ENCODE measurements around the gene MACROD2. TPM values are rescaled to one million over a fixed set of nuclear protein-coding genes. Genes with fewer than 3 reads are reported as not detected.

MACROD2 gene
- total RNA-seq, 2 donors from 2014 or later: 0.94 to 10.4 TPM

DNA sequence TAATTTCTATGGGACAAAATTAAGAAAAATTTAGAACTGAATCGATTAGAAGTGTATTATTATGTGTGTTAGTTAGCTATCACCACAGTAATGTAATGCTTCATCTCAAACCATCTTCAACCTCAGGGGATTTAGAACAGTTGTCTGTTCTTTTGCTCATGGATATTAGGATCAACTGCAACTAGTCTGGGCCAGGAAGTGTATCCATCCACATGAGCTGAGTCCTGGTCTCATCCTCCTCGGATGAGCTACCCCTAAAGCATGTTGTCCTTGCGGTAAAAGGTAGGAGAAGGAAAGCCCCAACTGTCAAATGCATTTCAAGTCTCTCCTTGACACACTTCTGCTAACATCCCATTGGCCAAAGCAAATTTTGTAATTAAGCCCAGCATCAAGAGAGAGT, 2040.3 kb downstream of the MACROD2 start:
- TF ChIP-seq, protein P1, sequence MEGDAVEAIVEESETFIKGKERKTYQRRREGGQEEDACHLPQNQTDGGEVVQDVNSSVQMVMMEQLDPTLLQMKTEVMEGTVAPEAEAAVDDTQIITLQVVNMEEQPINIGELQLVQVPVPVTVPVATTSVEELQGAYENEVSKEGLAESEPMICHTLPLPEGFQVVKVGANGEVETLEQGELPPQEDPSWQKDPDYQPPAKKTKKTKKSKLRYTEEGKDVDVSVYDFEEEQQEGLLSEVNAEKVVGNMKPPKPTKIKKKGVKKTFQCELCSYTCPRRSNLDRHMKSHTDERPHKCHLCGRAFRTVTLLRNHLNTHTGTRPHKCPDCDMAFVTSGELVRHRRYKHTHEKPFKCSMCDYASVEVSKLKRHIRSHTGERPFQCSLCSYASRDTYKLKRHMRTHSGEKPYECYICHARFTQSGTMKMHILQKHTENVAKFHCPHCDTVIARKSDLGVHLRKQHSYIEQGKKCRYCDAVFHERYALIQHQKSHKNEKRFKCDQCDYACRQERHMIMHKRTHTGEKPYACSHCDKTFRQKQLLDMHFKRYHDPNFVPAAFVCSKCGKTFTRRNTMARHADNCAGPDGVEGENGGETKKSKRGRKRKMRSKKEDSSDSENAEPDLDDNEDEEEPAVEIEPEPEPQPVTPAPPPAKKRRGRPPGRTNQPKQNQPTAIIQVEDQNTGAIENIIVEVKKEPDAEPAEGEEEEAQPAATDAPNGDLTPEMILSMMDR (IDR thresholded peaks at IDR 0.05): no peak
- no peak overlapping the region for H3K27ac ChIP-seq
- no peaks in the 10 kb centered on the region for H3K4me1 ChIP-seq
- no peaks in the 10 kb centered on the region for H3K27me3 ChIP-seq
- no peaks in the 10 kb centered on the region for H3K36me3 ChIP-seq
- no peak for DNase-seq (ENCODE audit: low spot score)
- H3K9me3 ChIP-seq: no peaks in the 10 kb centered on the region
- H3K4me3 ChIP-seq: no peak overlapping the region

DNA sequence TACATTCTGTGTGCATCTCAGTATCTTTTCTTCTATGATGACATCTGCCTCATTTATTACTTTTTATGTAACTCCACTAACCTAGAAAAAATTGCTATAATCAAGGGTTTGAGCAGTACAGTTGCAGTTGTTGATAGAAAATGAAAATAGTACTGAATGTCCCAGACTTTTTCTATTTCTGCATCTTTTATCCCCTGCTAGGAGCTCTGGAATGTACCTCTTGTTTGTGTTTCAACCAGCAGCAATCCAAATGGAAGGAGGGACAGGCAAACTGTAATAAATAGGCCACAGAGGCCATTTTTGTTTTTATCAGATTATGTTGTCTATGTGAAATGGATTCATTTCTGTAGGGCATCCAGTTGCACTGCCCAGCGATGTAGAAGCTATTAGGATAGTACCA, 2041.0 kb downstream of the MACROD2 start:
- DNase-seq (ENCODE audit: low spot score): no peak
- H3K27ac ChIP-seq: no peak overlapping the region
- no peaks in the 10 kb centered on the region for H3K4me1 ChIP-seq
- TF ChIP-seq, protein P1 (IDR thresholded peaks at IDR 0.05): no peak
- no peaks in the 10 kb centered on the region for H3K36me3 ChIP-seq
- H3K27me3 ChIP-seq: no peaks in the 10 kb centered on the region
- H3K4me3 ChIP-seq: no peak overlapping the region
- no peaks in the 10 kb centered on the region for H3K9me3 ChIP-seq

DNA sequence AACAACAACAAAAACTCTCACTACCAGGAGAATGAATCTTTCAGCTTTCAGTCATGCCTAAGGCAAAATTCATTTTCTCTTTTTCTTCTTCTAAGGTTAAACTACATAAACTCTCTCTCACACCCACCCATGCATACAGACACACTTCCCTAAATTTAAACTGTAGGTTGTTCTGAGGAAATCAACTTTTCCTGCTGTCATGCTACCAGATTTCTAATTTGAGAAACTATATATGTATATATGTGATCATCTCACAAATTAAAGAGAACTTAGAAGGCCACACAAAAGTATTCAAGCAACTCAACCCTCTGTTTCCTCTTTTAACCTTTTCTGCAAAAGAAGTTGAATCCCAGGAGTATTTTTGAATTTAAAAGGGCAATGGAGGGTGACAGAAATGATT, 2045.4 kb downstream of the MACROD2 start:
- H3K36me3 ChIP-seq: no peaks in the 10 kb centered on the region
- no peak overlapping the region for H3K4me3 ChIP-seq
- DNase-seq (ENCODE audit: low spot score): no peak
- no peaks in the 10 kb centered on the region for H3K9me3 ChIP-seq
- no peaks in the 10 kb centered on the region for H3K4me1 ChIP-seq
- TF ChIP-seq, protein P1 (IDR thresholded peaks at IDR 0.05): no peak
- no peaks in the 10 kb centered on the region for H3K27me3 ChIP-seq
- no peak overlapping the region for H3K27ac ChIP-seq

DNA sequence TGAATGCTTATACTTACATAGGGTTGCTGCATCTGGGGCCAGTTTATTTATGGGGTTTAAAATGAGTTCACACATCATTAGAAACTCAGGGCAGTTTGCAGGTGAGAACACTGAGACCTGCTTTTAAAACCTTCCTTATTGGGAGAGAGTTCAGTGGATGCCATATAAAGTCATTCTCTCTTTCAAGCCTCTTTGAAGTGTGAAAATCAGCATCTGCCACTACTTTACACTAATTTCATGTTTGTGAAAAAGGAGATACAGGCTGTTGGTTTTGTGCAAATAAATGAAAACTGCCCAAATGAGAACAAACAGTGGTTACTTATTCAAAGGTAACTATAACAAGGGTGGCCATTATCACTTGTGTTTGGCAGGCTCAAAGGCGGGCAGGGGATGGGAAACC, 2047.4 kb downstream of the MACROD2 start:
- no peak for DNase-seq (ENCODE audit: low spot score)
- no peaks in the 10 kb centered on the region for H3K4me1 ChIP-seq
- TF ChIP-seq, protein P1 (IDR thresholded peaks at IDR 0.05): no peak
- H3K27me3 ChIP-seq: no peaks in the 10 kb centered on the region
- H3K27ac ChIP-seq: no peak overlapping the region
- H3K36me3 ChIP-seq: no peaks in the 10 kb centered on the region
- no peak overlapping the region for H3K4me3 ChIP-seq
- no peaks in the 10 kb centered on the region for H3K9me3 ChIP-seq

DNA sequence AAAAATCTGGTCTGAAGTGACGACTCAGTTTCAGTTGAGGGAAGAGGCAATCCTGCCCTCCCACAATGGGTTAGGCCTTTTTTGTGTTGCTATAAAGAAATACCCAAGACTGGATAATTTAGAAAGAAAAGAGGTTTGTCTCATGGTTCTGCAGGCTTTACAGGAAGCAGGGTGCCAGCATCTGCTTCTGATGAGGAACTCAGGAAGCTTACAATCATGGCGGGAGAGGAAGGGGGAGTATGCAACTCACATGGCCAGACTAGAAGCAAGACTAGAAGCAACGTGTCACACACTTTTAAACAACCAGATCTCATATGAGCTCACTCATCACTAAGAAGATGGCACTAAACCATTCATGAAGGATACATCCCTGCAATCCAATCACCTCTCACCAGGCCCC, 2048.6 kb downstream of the MACROD2 start:
- Histone ChIP-seq H3K9me3 (no peaks in the 10 kb centered on the region), H3K27ac (no peak overlapping the region), H3K4me1 (no peaks in the 10 kb centered on the region), H3K27me3 (no peaks in the 10 kb centered on the region), H3K4me3 (no peak overlapping the region), H3K36me3 (no peaks in the 10 kb centered on the region)
- DNase-seq (ENCODE audit: low spot score): no peak
- TF ChIP-seq, protein P1 (IDR thresholded peaks at IDR 0.05): no peak

DNA sequence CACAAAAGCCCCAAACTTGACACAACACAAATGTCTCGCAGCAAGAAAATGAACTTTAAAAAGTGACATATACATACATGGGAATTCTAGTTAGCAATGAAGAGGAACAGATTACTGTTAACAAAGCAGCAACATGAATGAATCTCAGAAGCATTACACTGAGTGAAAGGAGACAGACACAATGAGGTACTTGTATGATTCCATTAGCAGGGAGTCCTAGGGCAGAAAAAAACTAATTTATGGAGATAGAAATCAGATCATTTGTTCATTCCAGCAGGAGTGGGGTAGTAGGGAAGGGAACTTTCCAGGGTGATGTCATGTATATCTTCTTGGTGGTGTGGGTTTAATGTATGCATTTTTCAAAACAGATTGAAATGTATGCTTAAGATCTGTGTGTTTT, 2053.6 kb downstream of the MACROD2 start:
- Histone ChIP-seq H3K36me3 (no peaks in the 10 kb centered on the region), H3K4me3 (no peak overlapping the region), H3K4me1 (no peaks in the 10 kb centered on the region), H3K27ac (no peak overlapping the region), H3K27me3 (no peaks in the 10 kb centered on the region), H3K9me3 (no peaks in the 10 kb centered on the region)
- TF ChIP-seq, protein P1 (IDR thresholded peaks at IDR 0.05): no peak
- DNase-seq (ENCODE audit: low spot score): no peak

All from right atrium auricular region (tissue), 2 donors.